NCI-H1092 treated with DMSO at 0.1 percent for 48 hours (cell line): ENCODE results near the gene CD300LB.
"Not testable (repeated sequence)": the region's sequence is repeated elsewhere in the genome, so short reads cannot be mapped to it uniquely, and the experiment has no call there.

ENCODE experiments used
- DNase-seq: peaks from one replicate; lab custom pipeline; 2025; lab: John Stamatoyannopoulos, UW

Gene CD300LB

GRCh38 chr17:74525781-74526288, 5.4 kb downstream of the CD300LB start:
- no peak for DNase-seq

GRCh38 chr17:74525465-74525725, 5.9 kb downstream of the CD300LB start:
- DNase-seq, result no peak

- DNase-seq, result no peak
Measured at GRCh38 chr17:74524653-74525464, 6.4 kb downstream of the CD300LB start.

- DNase-seq, result no peak
Measured at GRCh38 chr17:74523308-74523707, 8.0 kb downstream of the CD300LB start.

- DNase-seq, result no peak
Measured at GRCh38 chr17:74522381-74523105, 8.7 kb downstream of the CD300LB start.

GRCh38 chr17:74521701-74522201, 9.5 kb downstream of the CD300LB start:
- DNase-seq, result no peak

GRCh38 chr17:74520790-74521480, 10.3 kb downstream of the CD300LB start:
- DNase-seq, result no peak

GRCh38 chr17:74520016-74520434, 11.2 kb downstream of the CD300LB start:
- DNase-seq, result no peak

- not testable (repeated sequence) for DNase-seq
Measured at GRCh38 chr17:74518413-74518981, 12.8 kb downstream of the CD300LB start.

GRCh38 chr17:74516561-74517328, 14.5 kb downstream of the CD300LB start:
- no peak for DNase-seq

- DNase-seq, result no peak
Measured at GRCh38 chr17:74515941-74516340, 15.3 kb downstream of the CD300LB start.

GRCh38 chr17:74514632-74515334, 16.5 kb downstream of the CD300LB start:
- peak; percentile 2 for DNase-seq

- DNase-seq, result no peak
Measured at GRCh38 chr17:74513987-74514631, 17.2 kb downstream of the CD300LB start.

- no peak for DNase-seq
Measured at GRCh38 chr17:74512624-74513091, 18.6 kb downstream of the CD300LB start.

GRCh38 chr17:74512036-74512435, 19.2 kb downstream of the CD300LB start:
- no peak for DNase-seq

GRCh38 chr17:74508156-74508555, 23.1 kb downstream of the CD300LB start:
- no peak for DNase-seq

- not testable (repeated sequence) for DNase-seq
Measured at GRCh38 chr17:74503949-74504348, 27.3 kb downstream of the CD300LB start.

- DNase-seq, result no peak
Measured at GRCh38 chr17:74502861-74503260, 28.4 kb downstream of the CD300LB start.

GRCh38 chr17:74499992-74500391, 31.3 kb downstream of the CD300LB start:
- no peak for DNase-seq

- no peak for DNase-seq
Measured at GRCh38 chr17:74497471-74497870, 33.8 kb downstream of the CD300LB start.
